B cell (primary cell): ENCODE data around the gene FAR2. TPM values are rescaled to one million over a fixed set of nuclear protein-coding genes. Genes with fewer than 3 reads are reported as not detected.

Source experiments
- ATAC-seq: fragments of 200-7000 bp; cut with Tn5 transposase; one replicate; pipeline ENCODE4 v1.10.0; 2021; ENCODE audit warnings: low read depth, mild to moderate bottlenecking, moderate number of reproducible peaks, moderate library complexity
- CTCF ChIA-PET: fragments of 350-600 bp; sonication (Branson Sonifier 250); formaldehyde crosslinking; loops from one replicate; lab custom pipeline; 2021; ENCODE audit warnings: antibody characterized with exemption, inconsistent platforms; lab: Charles Lee
- POLR2A ChIA-PET: fragments of 350-600 bp; sonication (Branson Sonifier 250); formaldehyde crosslinking; loops from one replicate; lab custom pipeline; 2021; ENCODE audit warnings: antibody characterized with exemption; lab: Charles Lee
- DNase-seq: peaks from one replicate; pipeline ENCODE4 v3.0.0; 2013
- H2AFZ ChIP-seq: 2 replicates; pipeline ENCODE4 v1.6.1; 2012; ENCODE audit warnings: mild to moderate bottlenecking, low read depth, low read length; ENCODE audit not compliant: insufficient read depth, poor library complexity, severe bottlenecking
- H3K27ac ChIP-seq, 2 donors: 1 replicate in 1 of 2; 2 replicates in 1 of 2; pipeline ENCODE4 v1.5.1; 2012 to 2013; ENCODE audit warnings: low read length in 2 of 2, mild to moderate bottlenecking in 2 of 2, moderate library complexity in 1 of 2
- H3K27me3 ChIP-seq, 4 experiments: fragments of 200-600 bp in 1 of 4; sonication (generic) in 1 of 4; replicated peaks in 1 of 4; 1 replicate in 2 of 4; 2 replicates in 2 of 4; pipeline versions ENCODE4 v1.6.1 to v1.7.0; 2013 to 2016; ENCODE audit warnings: low read length in 3 of 4, mild to moderate bottlenecking in 2 of 4, mixed read lengths in 1 of 4, moderate library complexity in 1 of 4; ENCODE audit not compliant: insufficient read depth in 4 of 4, control insufficient read depth in 3 of 4; ENCODE audit errors: control extremely low read depth in 1 of 4
- H3K36me3 ChIP-seq, 2 experiments: replicated peaks in 1 of 2; 1 replicate in 1 of 2; 2 replicates in 1 of 2; pipeline versions ENCODE4 v1.6.1 to v1.7.1; 2013; ENCODE audit warnings: low read length in 1 of 2; ENCODE audit not compliant: insufficient read depth in 2 of 2, control insufficient read depth in 1 of 2; ENCODE audit errors: control extremely low read depth in 1 of 2, extremely low read depth in 1 of 2
- H3K4me1 ChIP-seq, 2 donors: fragments of 200-600 bp in 1 of 2; sonication (generic) in 1 of 2; 1 replicate in 1 of 2; 2 replicates in 1 of 2; pipeline versions ENCODE4 v1.5.1 to v1.6.1; 2013 to 2017; ENCODE audit warnings: low read length in 2 of 2; ENCODE audit not compliant: control insufficient read depth in 2 of 2, insufficient read depth in 2 of 2
- H3K4me2 ChIP-seq: replicated peaks from 2 replicates; pipeline ENCODE3; 2012; ENCODE audit warnings: mild to moderate bottlenecking, low read depth, low read length; ENCODE audit not compliant: poor library complexity, severe bottlenecking
- H3K4me3 ChIP-seq, 5 experiments: fragments of 200-600 bp in 1 of 5; sonication (generic) in 1 of 5; 1 replicate in 3 of 5; 2 replicates in 2 of 5; pipeline versions ENCODE4 v1.5.1 to v1.7.0; 2011 to 2016; ENCODE audit warnings: low read length in 4 of 5, mild to moderate bottlenecking in 4 of 5, low read depth in 2 of 5, control low read depth in 1 of 5, moderate library complexity in 1 of 5; ENCODE audit not compliant: insufficient read depth in 1 of 5; ENCODE audit errors: control extremely low read depth in 1 of 5, extremely low read depth in 1 of 5
- H3K79me2 ChIP-seq: fragments of 200-600 bp; sonication (generic); one replicate; pipeline ENCODE4 v1.6.0; 2016; ENCODE audit warnings: low read length; ENCODE audit not compliant: control insufficient read depth, insufficient read depth
- H3K9ac ChIP-seq: fragments of 200-600 bp; sonication (generic); 2 replicates; pipeline ENCODE4 v1.6.1; 2017; ENCODE audit warnings: mild to moderate bottlenecking, low read length, moderate library complexity
- H3K9me3 ChIP-seq, 3 donors: one replicate each; pipeline versions ENCODE4 v1.6.1 to v1.7.1; 2013; ENCODE audit warnings: low read length in 2 of 3; ENCODE audit not compliant: control insufficient read depth in 2 of 3, insufficient read depth in 1 of 3; ENCODE audit errors: control extremely low read depth in 1 of 3
- H4K20me1 ChIP-seq: 2 replicates; pipeline ENCODE4 v1.6.0; 2012; ENCODE audit warnings: mild to moderate bottlenecking, low read length; ENCODE audit not compliant: insufficient read depth, control insufficient read depth, poor library complexity, severe bottlenecking
- H3K27ac Mint-ChIP-seq: one replicate; pipeline ENCODE4 v1.8.0; 2021; ENCODE audit warnings: mixed read lengths
- H3K27me3 Mint-ChIP-seq: one replicate; pipeline ENCODE4 v1.8.0; 2021; ENCODE audit warnings: mixed read lengths
- H3K4me1 Mint-ChIP-seq: one replicate; pipeline ENCODE4 v1.8.0; 2021; ENCODE audit warnings: mixed read lengths
- H3K4me3 Mint-ChIP-seq: one replicate; pipeline ENCODE4 v1.8.0; 2021; ENCODE audit warnings: mixed read lengths
- H3K9me3 Mint-ChIP-seq: one replicate; pipeline ENCODE4 v1.8.0; 2022; ENCODE audit warnings: mixed read lengths; ENCODE audit not compliant: insufficient read depth
- EZH2 ChIP-seq: IDR thresholded peaks from 2 replicates; pipeline ENCODE4 v1.6.1; 2012; ENCODE audit warnings: borderline replicate concordance, low read depth, mild to moderate bottlenecking, moderate library complexity, low read length; ENCODE audit not compliant: insufficient read depth, poor library complexity, severe bottlenecking
- WGBS: methylation state at CpG from one replicate; pipeline ENCODE4 v1.1.5; 2013; ENCODE audit warnings: missing lambda C conversion rate; ENCODE audit not compliant: insufficient coverage; 5-methylcytosine and 5-hydroxymethylcytosine counted together
- intact Hi-C: fragments of 100-400 bp; cut with micrococcal nuclease; formaldehyde crosslinking; loops from one replicate; pipeline ENCODE4 v1.10.0; 2022
- polyA plus RNA-seq: library from polyadenylated mRNA; depleted of rRNA; stranded (reverse); fragments of >200 nt; gene quantifications from 2 replicates; pipeline ENCODE4 v1.2.3, GENCODE V29; 2012
- total RNA-seq, 2 donors: library from RNA; stranded (reverse); fragments of 120-200 nt in 1 of 2; gene quantifications; 1 replicate in 1 of 2; 2 replicates in 1 of 2; pipeline versions ENCODE4 v1.2.3 to v1.2.4, GENCODE V29; 2013 to 2022
- TF ChIP-seq, protein P1 (sequence below): fragments of 200-600 bp; IDR thresholded peaks from one replicate; pipeline ENCODE4 v1.8.0; 2022; ENCODE audit warnings: antibody characterized with exemption, mild to moderate bottlenecking

FAR2 gene
- total and polyA plus RNA-seq, 2 donors (not counting 1 experiment from before 2014, with no cell fraction given), result 0.39 TPM; not detected in 1

DNA sequence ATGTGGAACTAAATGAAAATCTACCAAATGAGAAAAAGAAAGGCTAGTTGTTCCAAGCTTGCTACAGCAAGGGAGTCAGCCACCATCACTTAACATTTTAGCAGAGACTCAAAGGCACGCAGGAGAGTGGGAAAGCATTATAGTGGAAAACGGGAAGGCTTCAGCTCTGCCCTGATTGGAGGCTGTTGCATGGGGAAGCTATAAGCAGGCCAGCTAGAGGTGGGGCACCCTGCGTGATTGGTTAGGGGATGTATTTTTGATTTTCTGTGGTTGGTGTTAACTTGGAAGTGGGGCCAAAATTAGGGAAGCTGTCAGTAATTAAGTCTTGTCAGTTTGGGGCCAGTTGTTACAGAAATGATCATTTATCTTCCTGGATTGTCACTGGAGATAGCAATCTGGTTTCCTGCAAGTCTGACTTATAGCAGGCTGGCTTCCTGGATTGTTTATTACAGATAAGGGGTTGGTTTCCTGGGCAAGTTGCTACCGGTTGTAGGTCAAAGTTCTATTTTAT, 93.9 kb downstream of the FAR2 start:
- no peak overlapping the region for H3K9ac ChIP-seq
- no peaks in the 10 kb centered on the region for H3K27me3 ChIP-seq
- H4K20me1 ChIP-seq, result no peaks in the 10 kb centered on the region
- DNase-seq (no peak), ATAC-seq (no peak)
- intact Hi-C loops, result no loop called here
- ChIA-PET CTCF (no interaction called here), POLR2A (no interaction called here)
- no peak overlapping the region for H2AFZ ChIP-seq
- Mint-ChIP-seq H3K27ac (no peak overlapping the region), H3K4me3 (no peak overlapping the region), H3K4me1 (no peaks in the 10 kb centered on the region), H3K9me3 (no peaks in the 10 kb centered on the region), H3K27me3 (no peaks in the 10 kb centered on the region)
- no peak overlapping the region for H3K4me2 ChIP-seq
- H3K79me2 ChIP-seq, result no peaks in the 10 kb centered on the region
- no peak overlapping the region for H3K4me3 ChIP-seq
- no peaks in the 10 kb centered on the region for H3K4me1 ChIP-seq
- 57% methylated on average over 3 of the region's 4 CpGs for WGBS
- no peak for TF ChIP-seq EZH2
- TF ChIP-seq, protein P1, sequence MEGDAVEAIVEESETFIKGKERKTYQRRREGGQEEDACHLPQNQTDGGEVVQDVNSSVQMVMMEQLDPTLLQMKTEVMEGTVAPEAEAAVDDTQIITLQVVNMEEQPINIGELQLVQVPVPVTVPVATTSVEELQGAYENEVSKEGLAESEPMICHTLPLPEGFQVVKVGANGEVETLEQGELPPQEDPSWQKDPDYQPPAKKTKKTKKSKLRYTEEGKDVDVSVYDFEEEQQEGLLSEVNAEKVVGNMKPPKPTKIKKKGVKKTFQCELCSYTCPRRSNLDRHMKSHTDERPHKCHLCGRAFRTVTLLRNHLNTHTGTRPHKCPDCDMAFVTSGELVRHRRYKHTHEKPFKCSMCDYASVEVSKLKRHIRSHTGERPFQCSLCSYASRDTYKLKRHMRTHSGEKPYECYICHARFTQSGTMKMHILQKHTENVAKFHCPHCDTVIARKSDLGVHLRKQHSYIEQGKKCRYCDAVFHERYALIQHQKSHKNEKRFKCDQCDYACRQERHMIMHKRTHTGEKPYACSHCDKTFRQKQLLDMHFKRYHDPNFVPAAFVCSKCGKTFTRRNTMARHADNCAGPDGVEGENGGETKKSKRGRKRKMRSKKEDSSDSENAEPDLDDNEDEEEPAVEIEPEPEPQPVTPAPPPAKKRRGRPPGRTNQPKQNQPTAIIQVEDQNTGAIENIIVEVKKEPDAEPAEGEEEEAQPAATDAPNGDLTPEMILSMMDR, result no peak
- H3K27ac ChIP-seq, result no peak overlapping the region
- H3K9me3 ChIP-seq, result no peaks in the 10 kb centered on the region
- no peaks in the 10 kb centered on the region for H3K36me3 ChIP-seq

DNA sequence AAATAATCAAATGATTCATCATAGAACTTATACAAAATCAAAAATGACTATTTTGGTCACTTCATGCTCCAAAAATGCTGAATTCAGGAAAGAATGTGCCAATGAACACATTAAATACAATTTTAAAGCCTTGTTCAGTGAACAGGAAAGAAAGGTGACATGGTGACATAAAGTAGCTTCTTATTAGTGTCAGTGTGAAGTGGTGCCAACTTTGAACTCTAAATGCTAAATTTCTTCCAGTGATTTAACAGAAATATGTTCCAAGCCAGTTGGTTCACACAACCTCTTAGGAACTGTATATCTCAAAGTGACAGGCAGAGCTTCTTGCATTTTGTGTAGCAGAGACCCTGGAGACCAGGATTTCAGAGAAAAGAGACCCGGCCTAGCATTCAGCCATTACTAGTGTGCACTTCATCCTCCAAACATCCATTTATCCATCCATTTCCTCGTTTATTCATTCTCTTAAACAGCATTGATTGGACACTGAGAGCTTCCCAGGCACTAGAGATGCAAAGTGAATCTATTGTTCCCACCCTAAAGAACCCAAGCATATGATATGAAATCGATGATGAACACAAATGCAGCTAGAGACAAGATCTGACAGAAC, 95.2 kb downstream of the FAR2 start:
- ChIA-PET CTCF (no interaction called here), POLR2A (no interaction called here)
- H3K4me1 Mint-ChIP-seq, result no peaks in the 10 kb centered on the region
- Histone ChIP-seq H2AFZ (no peak overlapping the region), H3K4me1 (no peaks in the 10 kb centered on the region), H3K27me3 (no peaks in the 10 kb centered on the region), H3K79me2 (no peaks in the 10 kb centered on the region), H3K9ac (no peak overlapping the region), H3K9me3 (peaks cover 0 to 7% (median 0%) of the 10 kb centered on the region in 3 donors), H3K4me3 (no peak overlapping the region), H4K20me1 (no peaks in the 10 kb centered on the region), H3K27ac (no peak overlapping the region), H3K4me2 (no peak overlapping the region), H3K36me3 (no peaks in the 10 kb centered on the region)
- WGBS, result 95% methylated on average over 3 of the region's 3 CpGs
- no peak overlapping the region for H3K27ac Mint-ChIP-seq
- H3K27me3 Mint-ChIP-seq, result no peaks in the 10 kb centered on the region
- no peak for TF ChIP-seq EZH2
- TF ChIP-seq, protein P1, result no peak
- ATAC-seq, result no peak
- no peak overlapping the region for H3K4me3 Mint-ChIP-seq
- no peaks in the 10 kb centered on the region for H3K9me3 Mint-ChIP-seq
- DNase-seq, result no peak
- intact Hi-C loops, result no loop called here
